HG03439 (cell line): ENCODE results near the gene SYNDIG1.

ENCODE experiments used
- ATAC-seq: cut with Tn5 transposase; IDR thresholded peaks from one replicate; pipeline ENCODE4 v1.9.1; 2021; ENCODE audit warnings: mild to moderate bottlenecking, moderate library complexity; ENCODE audit not compliant: unreplicated experiment

Gene SYNDIG1

GRCh38 chr20:24582373-24583168 is 113.1 kb downstream of the SYNDIG1 start:
- no peak for ATAC-seq

- ATAC-seq = no peak
Measured at GRCh38 chr20:24583169-24583792, 113.9 kb downstream of the SYNDIG1 start.

GRCh38 chr20:24584078-24584477 is 114.6 kb downstream of the SYNDIG1 start:
- ATAC-seq = no peak

DNA sequence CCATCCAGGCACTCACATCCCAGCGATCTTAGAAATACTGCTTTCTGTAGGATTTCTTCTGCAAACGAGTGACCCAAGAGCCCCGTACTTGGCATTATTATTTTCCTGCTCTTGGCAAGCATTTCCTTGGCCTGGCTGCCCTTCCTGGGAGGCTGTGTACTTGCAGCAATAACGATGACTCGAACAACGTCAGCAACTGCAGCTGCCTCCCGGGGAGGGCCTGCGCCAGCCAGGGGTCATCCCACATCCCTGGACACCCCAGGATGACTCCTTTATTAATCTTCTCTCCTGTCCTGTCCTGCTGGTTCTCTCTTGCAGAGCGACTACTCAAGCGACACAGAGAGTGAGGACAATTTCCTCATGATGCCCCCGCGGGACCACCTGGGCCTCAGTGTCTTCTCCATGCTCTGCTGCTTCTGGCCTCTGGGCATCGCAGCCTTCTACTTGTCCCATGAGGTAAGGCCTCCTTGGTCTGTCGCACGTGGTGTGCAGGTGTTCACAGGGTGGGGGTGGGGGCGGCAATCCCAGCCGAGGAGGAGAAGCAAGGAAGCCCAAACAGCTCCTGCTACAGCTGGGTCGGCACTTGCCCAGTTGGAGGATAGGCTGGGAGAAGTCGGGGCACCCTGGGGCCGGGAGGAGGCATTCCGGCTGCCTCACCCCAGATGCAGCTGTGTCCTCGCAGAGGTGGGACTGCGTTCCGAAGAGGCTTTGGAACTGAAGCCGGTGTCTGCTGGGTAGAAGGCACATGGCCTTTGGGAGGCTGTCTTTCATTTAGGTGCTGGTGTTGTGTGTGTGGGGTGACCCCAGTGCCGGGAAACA is 115.3 kb downstream of the SYNDIG1 start:
- no peak for ATAC-seq

DNA sequence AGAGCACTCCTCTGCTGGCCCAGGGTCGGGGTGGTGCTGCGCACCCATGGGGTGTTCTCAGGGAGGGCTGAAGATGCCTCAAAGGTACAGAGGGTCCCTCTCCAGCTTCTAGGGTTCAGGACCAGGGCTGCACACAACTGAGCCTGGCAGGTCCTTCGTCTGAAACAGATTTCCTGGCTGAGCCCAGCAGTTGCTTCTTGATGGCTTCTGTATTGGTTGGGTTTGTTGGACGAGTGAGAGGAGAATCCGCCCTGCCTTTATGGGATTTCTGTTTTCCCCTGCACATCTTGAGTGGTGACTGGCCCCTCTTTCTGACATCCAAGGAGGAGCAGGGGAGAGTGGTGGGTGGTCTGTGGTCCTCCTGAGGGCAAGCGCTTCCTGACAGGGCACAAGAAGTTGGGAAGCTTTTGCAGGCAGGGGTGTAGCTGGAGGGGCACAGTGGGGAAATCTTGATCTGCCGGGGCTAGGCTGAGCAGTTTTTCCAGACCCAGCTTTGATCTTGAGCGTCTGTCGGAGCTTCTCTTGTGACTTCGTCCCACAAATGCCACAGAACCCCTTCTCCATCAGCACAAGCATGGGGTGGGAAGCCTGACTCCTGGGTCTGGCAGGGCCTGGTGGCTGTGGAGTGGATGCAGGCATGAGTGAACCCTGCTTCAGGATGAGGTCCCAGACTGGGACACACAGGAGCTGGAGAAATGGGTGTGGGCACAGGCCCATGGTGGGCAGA is 116.5 kb downstream of the SYNDIG1 start:
- no peak for ATAC-seq

DNA sequence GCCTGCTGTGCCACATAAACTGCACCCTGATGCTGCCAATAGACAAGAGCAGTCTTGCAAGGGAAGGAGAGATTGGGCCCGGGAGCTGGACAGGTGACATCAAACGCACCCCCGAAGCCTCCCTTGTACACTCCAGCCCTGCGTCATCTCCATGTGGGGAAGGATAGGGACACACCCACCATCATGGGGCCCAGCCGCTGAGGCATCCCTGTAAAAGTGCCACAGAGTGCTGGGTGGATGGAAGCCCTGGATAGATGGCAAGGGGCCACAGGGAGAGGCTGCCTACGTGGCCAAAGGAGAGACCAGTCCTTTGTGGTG is 117.1 kb downstream of the SYNDIG1 start:
- no peak for ATAC-seq

DNA sequence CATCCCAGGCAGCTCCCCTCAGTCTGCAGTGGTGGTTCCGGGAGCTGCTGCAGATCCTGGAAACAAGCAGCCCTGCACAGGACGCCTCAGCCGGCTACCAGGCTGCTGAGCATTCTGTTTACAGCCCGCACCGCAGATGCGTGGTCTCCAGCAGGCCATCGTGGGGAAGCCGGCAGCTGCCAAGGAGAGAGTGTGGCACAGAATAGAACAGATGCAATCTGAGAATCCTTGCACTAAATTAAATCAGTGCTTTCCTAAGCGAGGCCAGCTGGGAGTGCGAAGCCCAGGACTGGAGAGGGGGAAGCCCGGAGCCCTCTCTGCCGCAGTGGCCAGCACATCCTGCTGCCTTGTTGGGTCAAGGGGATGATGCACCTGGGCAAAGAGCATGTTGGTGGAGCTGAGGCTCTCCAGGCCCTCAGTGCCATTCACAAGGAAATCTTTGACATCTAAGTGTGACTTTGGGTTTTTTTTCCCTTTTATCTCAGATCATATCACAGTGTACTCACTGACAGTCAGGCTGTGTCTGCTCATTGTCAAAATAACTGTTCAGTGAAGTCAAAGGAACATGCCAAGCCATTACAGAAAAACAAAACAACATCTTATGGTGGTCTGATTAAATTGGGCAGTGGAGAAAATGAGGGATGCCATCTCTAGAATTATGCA is 118.1 kb downstream of the SYNDIG1 start:
- ATAC-seq = no peak

DNA sequence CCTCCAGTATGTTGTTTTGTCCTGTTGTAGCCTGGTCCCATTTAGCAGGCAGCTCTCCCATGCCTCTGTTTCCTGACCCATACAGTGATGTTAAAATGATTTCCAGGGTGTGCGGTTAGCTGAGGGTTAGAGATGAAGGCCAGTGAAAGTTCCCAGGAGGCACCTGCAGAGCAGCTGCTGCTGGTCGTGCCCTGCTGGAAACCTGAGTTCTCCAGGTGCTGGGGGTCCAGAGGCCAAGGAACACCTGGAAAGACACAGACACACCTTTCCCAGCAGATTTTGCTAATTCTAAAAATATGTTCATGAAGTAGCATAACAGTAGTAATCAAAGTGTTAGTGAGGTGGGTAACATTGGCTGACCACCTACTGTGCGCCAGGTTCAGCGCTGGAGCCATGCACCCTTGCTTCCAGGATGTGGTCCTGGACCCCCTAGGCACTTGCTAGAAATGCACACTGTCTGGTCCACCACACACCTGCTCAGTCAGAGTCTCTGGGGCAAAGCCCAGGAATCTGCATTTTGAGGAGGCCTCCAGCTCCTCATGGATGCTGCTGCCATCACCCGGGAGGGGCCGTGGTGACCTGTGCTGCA is 118.7 kb downstream of the SYNDIG1 start:
- no peak for ATAC-seq

DNA sequence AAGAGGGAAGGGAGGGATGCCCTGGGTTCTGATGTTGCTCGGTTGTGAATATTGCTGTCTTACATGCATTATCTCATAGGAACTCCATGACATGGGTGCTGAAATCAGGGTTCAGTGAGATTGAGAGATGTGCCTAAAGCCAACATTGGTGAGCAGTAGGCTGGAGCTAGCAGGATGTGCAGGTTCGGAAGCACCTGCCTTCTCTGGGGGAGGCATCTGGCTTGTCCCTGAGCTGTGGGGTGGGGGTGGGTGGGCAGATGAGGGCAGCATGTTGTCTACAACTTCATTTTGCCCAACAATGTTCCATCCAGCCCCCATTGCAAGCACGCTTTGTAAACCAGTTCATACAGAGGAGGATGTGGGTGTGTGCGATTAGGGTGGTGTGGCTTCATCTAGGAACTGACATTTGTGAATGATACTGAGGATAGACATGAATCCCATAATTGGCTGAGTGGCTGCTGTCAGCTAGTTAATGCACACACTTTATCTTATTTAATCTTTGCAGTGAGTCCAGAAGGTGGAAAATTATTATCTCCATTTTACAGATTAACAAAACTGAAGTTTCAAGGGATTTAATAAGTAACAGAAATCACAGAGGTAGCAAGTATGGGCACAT is 119.4 kb downstream of the SYNDIG1 start:
- ATAC-seq = no peak

- no peak for ATAC-seq
Measured at GRCh38 chr20:24589381-24589780, 120.0 kb downstream of the SYNDIG1 start.

DNA sequence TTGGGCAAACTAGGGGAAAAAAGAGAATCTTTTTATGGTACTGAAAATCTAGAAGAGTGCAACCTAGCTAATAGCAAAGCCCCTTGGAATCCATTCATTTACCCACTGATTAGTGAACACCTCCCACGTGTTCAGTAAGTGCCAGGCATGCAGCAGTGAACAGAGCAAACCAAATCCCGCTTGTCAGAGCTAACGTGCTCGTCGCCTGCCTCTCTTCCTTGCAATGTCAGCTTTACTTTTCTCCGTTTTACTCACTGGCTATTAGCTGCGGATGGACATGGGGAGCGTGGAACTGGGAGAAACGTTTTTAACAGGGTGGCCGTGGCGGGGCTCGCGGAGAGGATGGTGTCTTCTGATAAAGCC is 120.4 kb downstream of the SYNDIG1 start:
- ATAC-seq = no peak

- no peak for ATAC-seq
Measured at GRCh38 chr20:24590178-24590982, 121.0 kb downstream of the SYNDIG1 start.

DNA sequence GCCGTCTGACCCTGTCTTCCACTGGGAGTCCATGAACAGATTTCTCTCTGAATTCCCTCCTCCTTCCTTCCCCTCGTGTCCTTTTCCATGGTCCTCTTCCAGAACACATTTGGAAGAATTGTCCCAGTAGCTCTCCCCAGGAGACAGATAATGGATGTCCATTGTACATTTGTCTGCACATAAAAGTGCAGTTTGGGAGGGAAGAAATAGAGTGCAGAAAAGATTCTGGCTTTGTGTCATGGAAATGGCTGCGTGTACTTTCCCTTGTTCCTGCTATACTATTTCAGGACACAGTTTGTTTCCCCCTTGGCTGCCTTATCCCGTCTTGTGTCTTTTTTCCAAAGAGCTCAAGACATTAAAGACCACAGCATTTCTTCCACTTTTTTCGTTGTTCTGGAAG is 127.6 kb downstream of the SYNDIG1 start:
- no peak for ATAC-seq

- no peak for ATAC-seq
Measured at GRCh38 chr20:24598346-24598745, 128.9 kb downstream of the SYNDIG1 start.

- ATAC-seq = no peak
Measured at GRCh38 chr20:24598996-24599395, 129.6 kb downstream of the SYNDIG1 start.

DNA sequence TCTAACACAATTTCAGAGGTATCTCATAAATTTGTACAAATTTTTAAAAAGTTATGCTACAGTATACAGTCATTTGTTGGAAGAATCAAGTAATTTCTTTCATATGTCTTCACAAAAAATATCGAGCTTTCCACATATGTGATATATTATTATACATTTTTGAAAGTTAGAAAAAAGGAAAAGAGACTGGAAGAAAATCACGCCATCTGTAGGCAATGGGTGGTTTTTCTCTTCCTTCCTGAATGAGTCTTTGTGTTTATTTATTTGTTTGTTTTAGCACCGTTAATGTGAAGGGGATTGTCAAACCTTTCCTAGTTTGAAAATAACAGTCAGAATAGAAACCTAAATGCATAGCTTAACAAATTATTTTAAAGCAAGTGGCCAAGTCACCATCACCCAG is 130.6 kb downstream of the SYNDIG1 start:
- no peak for ATAC-seq

GRCh38 chr20:24603454-24603853 is 134.0 kb downstream of the SYNDIG1 start:
- no peak for ATAC-seq

DNA sequence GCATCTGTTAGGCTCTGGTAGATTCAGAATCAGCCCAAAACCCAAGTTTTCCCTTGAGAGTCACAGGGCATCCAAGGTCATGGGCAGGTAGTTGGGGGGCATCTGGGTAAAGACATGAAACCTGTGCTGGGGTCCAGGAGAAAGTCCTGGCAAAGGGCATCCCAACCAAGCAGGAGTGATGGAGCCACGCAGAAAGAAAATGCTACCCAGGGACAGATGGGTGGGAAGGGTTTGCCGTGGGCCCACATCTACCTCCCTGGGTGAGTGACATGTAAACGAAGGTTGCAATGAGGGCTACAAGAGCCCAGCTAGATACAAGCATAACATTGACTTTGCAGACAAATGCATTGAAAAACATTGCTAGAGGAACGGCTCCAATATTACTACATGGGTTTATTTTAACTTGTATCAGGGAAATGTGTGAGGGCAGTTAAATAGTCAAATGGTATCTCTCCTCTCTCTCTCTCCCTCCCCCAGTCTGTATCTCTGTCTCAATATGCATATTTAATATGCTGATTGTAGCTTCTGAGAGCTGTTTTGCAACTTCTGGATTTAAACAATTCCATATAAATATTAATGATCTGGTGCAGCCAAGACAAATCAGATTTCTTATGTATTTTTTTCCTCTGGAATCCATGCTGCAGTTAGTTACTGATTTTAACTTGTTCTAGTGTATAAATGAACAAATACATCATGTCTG is 135.7 kb downstream of the SYNDIG1 start:
- no peak for ATAC-seq
